Epithelial cell of proximal tubule (primary cell): Measurements from ENCODE around the gene OR11H7. TPM values are rescaled to one million over a fixed set of nuclear protein-coding genes. Genes with fewer than 3 reads are reported as not detected.
"Not testable (repeated sequence)": the region's sequence is repeated elsewhere in the genome, so short reads cannot be mapped to it uniquely, and the experiment has no call there.

Source experiments
- DNase-seq: peaks from one replicate; pipeline ENCODE4 v3.0.0-alpha.2; 2011; ENCODE audit warnings: low read depth
- H3K4me3 ChIP-seq: 2 replicates; pipeline ENCODE4 v1.5.1; 2011; ENCODE audit warnings: low read depth, mild to moderate bottlenecking, low read length
- CTCF ChIP-seq: conservative IDR thresholded peaks from 2 replicates; pipeline ENCODE4 v1.5.1; 2012; ENCODE audit warnings: low read depth, mild to moderate bottlenecking, low read length
- total RNA-seq: library from RNA; depleted of rRNA; stranded (reverse); fragments of >200 nt; gene quantifications from 2 replicates; pipeline ENCODE4 v1.2.3, GENCODE V29; 2015

The OR11H7 gene
- total RNA-seq, 1 donor from 2014 or later, result not detected

- H3K4me3 ChIP-seq, result no peak overlapping the region
- TF ChIP-seq CTCF, result no peak
- no peak for DNase-seq
These were observed 13.6 kb upstream of the OR11H7 start for GRCh38 chr14:20215196-20215595.

GRCh38 chr14:20219033-20219432, 9.7 kb upstream of the OR11H7 start:
- no peak for DNase-seq
- TF ChIP-seq CTCF, result no peak
- no peak overlapping the region for H3K4me3 ChIP-seq

GRCh38 chr14:20223410-20223809, 5.4 kb upstream of the OR11H7 start, which contains the start of gene OR11H6:
TSS of gene OR11H6 (plus strand) at chr14:20223710. CDS start at chr14:20223710, 0 bp downstream.
- no peak for DNase-seq
- no peak for TF ChIP-seq CTCF
- no peak within 1 kb of the TSS for H3K4me3 ChIP-seq

- not testable (repeated sequence) for H3K4me3 ChIP-seq, DNase-seq
These were observed 6.6 kb downstream of the OR11H7 start for GRCh38 chr14:20235415-20235814.

GRCh38 chr14:20247646-20248246, 19.0 kb downstream of the OR11H7 start:
- DNase-seq, result no peak
- TF ChIP-seq CTCF, result peak; percentile 53
- H3K4me3 ChIP-seq, result no peak overlapping the region

- TF ChIP-seq CTCF, result no peak
- no peak overlapping the region for H3K4me3 ChIP-seq
- peak; percentile 51 for DNase-seq
These were observed 33.9 kb downstream of the OR11H7 start for GRCh38 chr14:20262642-20263128.

- not testable (repeated sequence) for H3K4me3 ChIP-seq, DNase-seq
These were observed 35.6 kb downstream of the OR11H7 start for GRCh38 chr14:20264361-20264760.

GRCh38 chr14:20274062-20274461, 45.3 kb downstream of the OR11H7 start:
- TF ChIP-seq CTCF, result no peak
- H3K4me3 ChIP-seq, result no peak overlapping the region
- DNase-seq, result no peak
